Measurements from ENCODE around the gene PLA2G3.

The PLA2G3 gene

GRCh38 chr22:31086703-31087330 lies 53.5 kb downstream of the PLA2G3 start:
- H3K4me3 ChIP-seq (ENCODE audit: low read depth, low read length): no peak overlapping the region
- in situ Hi-C loops (cut with HindIII; ENCODE audit: low sequenced_read_pairs): no loop called here
- TF ChIP-seq CTCF (IDR thresholded peaks at IDR 0.05; ENCODE audit: low read depth, low read length, missing control alignments): no peak
- no peak for DNase-seq (ENCODE audit: low read depth)

- no peak for DNase-seq (ENCODE audit: low read depth)
- in situ Hi-C loops (cut with HindIII; ENCODE audit: low sequenced_read_pairs): no loop called here
- no peak for TF ChIP-seq CTCF (IDR thresholded peaks at IDR 0.05; ENCODE audit: low read depth, low read length, missing control alignments)
- H3K4me3 ChIP-seq (ENCODE audit: low read depth, low read length): peak overlapping the region; percentile 75
Measured at GRCh38 chr22:31085928-31086327, 54.4 kb downstream of the PLA2G3 start.

GRCh38 chr22:31085493-31085824 lies 54.8 kb downstream of the PLA2G3 start:
- no peak for TF ChIP-seq CTCF (IDR thresholded peaks at IDR 0.05; ENCODE audit: low read depth, low read length, missing control alignments)
- in situ Hi-C loops (cut with HindIII; ENCODE audit: low sequenced_read_pairs): no loop called here

GRCh38 chr22:31084811-31085492 lies 55.4 kb downstream of the PLA2G3 start:
- TF ChIP-seq CTCF (IDR thresholded peaks at IDR 0.05; ENCODE audit: low read depth, low read length, missing control alignments): peak; percentile 85
- DNase-seq (ENCODE audit: low read depth): no peak
- peak overlapping the region; percentile 75 for H3K4me3 ChIP-seq (ENCODE audit: low read depth, low read length)
- in situ Hi-C loops (cut with HindIII; ENCODE audit: low sequenced_read_pairs): no loop called here

More at GRCh38 chr22:31085493-31085824, 54.8 kb downstream of the PLA2G3 start:
- DNase-seq (ENCODE audit: low read depth): no peak
- H3K4me3 ChIP-seq (ENCODE audit: low read depth, low read length): peak overlapping the region; percentile 75
